Ectodermal cell (in vitro differentiated cells): Measurements from ENCODE around the gene CRADD.

Source experiments
- H3K27ac ChIP-seq: 2 replicates; pipeline ENCODE4 v1.7.0; 2013; ENCODE audit warnings: mild to moderate bottlenecking, low read depth, low read length; ENCODE audit not compliant: insufficient read depth, poor library complexity, severe bottlenecking
- H3K27me3 ChIP-seq: 2 replicates; pipeline ENCODE4 v1.7.0; 2013; ENCODE audit warnings: mild to moderate bottlenecking, low read length; ENCODE audit not compliant: insufficient read depth, control insufficient read depth, poor library complexity, severe bottlenecking
- H3K36me3 ChIP-seq: one replicate; pipeline ENCODE4 v1.7.0; 2013; ENCODE audit warnings: low read length; ENCODE audit not compliant: control insufficient read depth, insufficient read depth
- H3K4me1 ChIP-seq: one replicate; pipeline ENCODE4 v1.7.0; 2013; ENCODE audit warnings: low read length; ENCODE audit not compliant: control insufficient read depth, insufficient read depth
- H3K4me3 ChIP-seq: 2 replicates; pipeline ENCODE4 v1.7.0; 2013; ENCODE audit warnings: low read depth, low read length, control low read depth; ENCODE audit not compliant: insufficient read depth
- H3K9me3 ChIP-seq: 2 replicates; pipeline ENCODE4 v1.7.0; 2013; ENCODE audit warnings: mild to moderate bottlenecking, low read length, moderate library complexity; ENCODE audit not compliant: control insufficient read depth
- WGBS, 2 experiments: methylation state at CpG; one replicate each; pipeline ENCODE4 v1.1.7; 2013; ENCODE audit warnings: missing lambda C conversion rate in 2 of 2; 5-methylcytosine and 5-hydroxymethylcytosine counted together

The CRADD gene

DNA sequence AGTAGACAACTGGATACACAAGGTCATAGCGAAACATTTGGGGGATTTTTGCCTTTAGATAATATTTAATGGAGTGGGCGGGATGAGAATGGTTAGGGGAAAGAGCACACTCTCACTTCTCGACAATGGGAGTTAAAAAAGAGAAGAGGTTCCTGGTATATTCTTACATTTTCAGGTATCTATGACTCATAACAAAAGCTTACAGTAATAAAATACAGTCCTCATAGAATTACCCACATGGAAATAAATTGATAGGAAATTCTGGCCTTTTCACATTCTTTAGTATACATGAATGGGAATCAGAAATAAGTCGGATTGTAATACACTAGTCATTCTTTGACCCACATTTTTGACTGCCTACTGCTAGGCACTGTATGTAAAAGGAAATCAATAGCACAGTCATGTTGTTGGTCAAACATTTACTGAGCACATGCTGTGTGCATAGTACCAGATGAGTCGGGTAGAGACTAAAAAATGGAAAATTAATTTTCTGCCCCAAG lies 8.2 kb upstream of the CRADD start:
- Histone ChIP-seq H3K9me3 (no peaks in the 10 kb centered on the region), H3K36me3 (no peaks in the 10 kb centered on the region), H3K4me1 (no peaks in the 10 kb centered on the region), H3K27ac (no peak overlapping the region), H3K27me3 (no peaks in the 10 kb centered on the region), H3K4me3 (no peak overlapping the region)
- 88 to 91% methylated on average over 3 to 5 of the region's 5 CpGs for WGBS, 2 experiments

DNA sequence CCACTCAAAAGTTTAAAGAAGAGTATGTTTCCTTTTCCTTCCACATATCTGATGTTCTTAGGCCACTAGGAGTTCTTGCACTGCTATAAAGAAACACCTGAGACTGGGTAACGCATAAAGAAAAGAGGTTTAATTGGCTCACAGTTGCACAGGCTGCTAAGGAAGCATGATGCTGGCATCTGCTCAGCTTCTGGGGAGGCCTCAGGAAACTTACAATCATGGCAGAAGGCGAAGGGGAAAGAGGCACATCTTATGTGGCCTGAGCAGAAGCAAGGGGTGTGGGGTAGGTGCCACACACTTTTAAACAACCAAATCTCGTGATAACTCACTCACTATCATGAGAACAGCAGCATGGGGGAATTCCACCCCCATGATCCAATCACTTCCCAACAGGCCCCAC lies 7.7 kb upstream of the CRADD start:
- Histone ChIP-seq H3K27ac (no peak overlapping the region), H3K4me3 (no peak overlapping the region), H3K9me3 (no peaks in the 10 kb centered on the region), H3K4me1 (no peaks in the 10 kb centered on the region), H3K36me3 (no peaks in the 10 kb centered on the region), H3K27me3 (no peaks in the 10 kb centered on the region)
- WGBS, 2 experiments: 84 to 97% methylated on average over 3 of the region's 3 CpGs

GRCh38 chr12:93670104-93670503 lies 7.1 kb upstream of the CRADD start:
- Histone ChIP-seq H3K27ac (no peak overlapping the region), H3K4me3 (no peak overlapping the region), H3K27me3 (no peaks in the 10 kb centered on the region), H3K36me3 (no peaks in the 10 kb centered on the region), H3K4me1 (no peaks in the 10 kb centered on the region), H3K9me3 (no peaks in the 10 kb centered on the region)
- WGBS, 2 experiments: 90 to 94% methylated on average over 4 of the region's 4 CpGs

DNA sequence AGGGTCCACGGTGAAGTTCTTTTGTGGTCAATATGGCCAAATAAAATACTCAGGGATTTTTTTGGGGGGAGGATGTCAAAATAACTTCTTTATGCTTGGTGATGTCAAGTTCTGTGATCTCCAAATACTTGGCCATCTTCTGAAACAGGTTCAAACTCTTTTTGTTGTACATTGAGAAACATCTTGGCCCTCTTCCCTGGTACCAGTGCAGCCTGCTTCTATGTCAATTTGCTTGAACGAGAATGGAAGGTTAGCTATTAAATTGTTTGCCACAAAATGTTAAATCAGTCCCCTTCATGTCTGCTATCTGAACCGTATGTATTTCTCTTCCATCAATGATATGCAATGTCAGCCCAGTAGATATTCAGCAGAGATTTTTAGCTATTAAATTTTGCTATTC lies 6.1 kb upstream of the CRADD start:
- Histone ChIP-seq H3K9me3 (no peaks in the 10 kb centered on the region), H3K36me3 (no peaks in the 10 kb centered on the region), H3K4me3 (no peak overlapping the region), H3K27ac (no peak overlapping the region), H3K4me1 (no peaks in the 10 kb centered on the region), H3K27me3 (no peaks in the 10 kb centered on the region)
- 91 to 94% methylated on average over 3 of the region's 3 CpGs for WGBS, 2 experiments

DNA sequence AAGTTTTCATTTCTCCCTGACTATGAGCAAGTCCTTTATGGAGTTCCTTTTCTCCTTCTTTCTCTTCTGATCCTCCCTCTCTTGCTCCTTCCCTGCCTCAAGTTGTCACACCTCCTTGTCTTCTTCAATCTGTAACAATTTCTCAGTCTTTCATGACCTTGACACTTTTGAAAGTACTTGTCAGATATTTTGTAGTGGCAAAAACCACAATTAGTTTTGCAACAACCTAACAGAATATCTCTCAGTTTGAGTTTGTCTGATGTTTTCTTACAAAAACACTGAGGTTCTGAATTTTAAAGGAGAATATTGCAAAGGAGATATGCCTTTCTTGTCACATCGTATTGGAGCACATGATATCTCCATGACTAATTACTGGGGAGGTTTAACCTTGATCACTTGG lies 4.1 kb upstream of the CRADD start:
- Histone ChIP-seq H3K27me3 (no peaks in the 10 kb centered on the region), H3K4me1 (no peaks in the 10 kb centered on the region), H3K9me3 (no peaks in the 10 kb centered on the region), H3K36me3 (no peaks in the 10 kb centered on the region), H3K4me3 (no peak overlapping the region), H3K27ac (no peak overlapping the region)
- 91 to 92% methylated on average over 1 of the region's 1 CpG for WGBS, 2 experiments

GRCh38 chr12:93674386-93674785 lies 2.8 kb upstream of the CRADD start:
- Histone ChIP-seq H3K36me3 (no peaks in the 10 kb centered on the region), H3K9me3 (no peaks in the 10 kb centered on the region), H3K4me1 (no peaks in the 10 kb centered on the region), H3K27ac (no peak overlapping the region), H3K4me3 (no peak overlapping the region), H3K27me3 (no peaks in the 10 kb centered on the region)
- WGBS, 2 experiments: 74 to 89% methylated on average over 3 to 6 of the region's 6 CpGs

GRCh38 chr12:93676408-93677194 lies 574 bp upstream of the CRADD start:
- H3K4me3 ChIP-seq: peak overlapping the region; percentile 67
- no peaks in the 10 kb centered on the region for H3K36me3 ChIP-seq
- H3K4me1 ChIP-seq: no peaks in the 10 kb centered on the region
- H3K9me3 ChIP-seq: no peaks in the 10 kb centered on the region
- H3K27ac ChIP-seq: peak overlapping the region; percentile 96
- H3K27me3 ChIP-seq: no peaks in the 10 kb centered on the region
- 81 to 87% methylated on average over 11 to 12 of the region's 12 CpGs for WGBS, 2 experiments

GRCh38 chr12:93678779-93679178 lies 1.6 kb downstream of the CRADD start:
- no peak overlapping the region for H3K4me3 ChIP-seq
- H3K27me3 ChIP-seq: no peaks in the 10 kb centered on the region

DNA sequence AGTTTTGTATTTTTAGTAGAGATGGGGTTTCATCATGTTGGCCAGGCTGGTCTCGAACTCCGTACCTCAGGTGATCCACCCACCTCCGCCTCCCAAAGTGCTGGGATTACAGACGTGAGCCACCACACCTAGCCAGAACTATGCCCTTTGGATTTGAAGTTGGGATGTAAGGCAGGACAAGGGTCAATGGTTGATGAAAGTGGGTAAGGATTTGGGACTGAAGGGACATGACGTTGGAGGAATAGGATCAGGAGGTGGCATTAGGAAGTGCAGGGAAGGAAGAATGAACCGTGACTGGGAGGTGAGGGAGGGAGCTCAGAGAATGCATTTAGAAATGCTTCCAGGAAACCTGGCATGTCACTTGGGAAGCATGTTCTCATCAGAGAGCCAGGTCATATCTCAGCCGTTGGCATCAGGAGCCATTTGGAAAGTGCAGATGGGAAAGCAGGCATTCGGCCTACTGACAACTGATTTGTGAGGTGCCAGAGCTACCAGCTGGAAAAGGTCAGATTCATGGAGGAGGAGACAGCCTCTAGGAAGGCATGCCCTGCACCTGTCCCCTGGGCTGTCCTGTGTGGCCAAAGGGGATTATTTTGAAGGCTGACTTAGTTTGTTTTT lies 2.2 kb downstream of the CRADD start:
- Histone ChIP-seq H3K36me3 (no peaks in the 10 kb centered on the region), H3K27ac (no peak overlapping the region), H3K4me1 (no peaks in the 10 kb centered on the region), H3K9me3 (no peaks in the 10 kb centered on the region), H3K4me3 (no peak overlapping the region), H3K27me3 (no peaks in the 10 kb centered on the region)
- 93% methylated on average over 8 of the region's 8 CpGs for WGBS, 2 experiments

More at GRCh38 chr12:93678779-93679178, 1.6 kb downstream of the CRADD start:
- 92 to 94% methylated on average over 5 of the region's 5 CpGs for WGBS, 2 experiments
- H3K9me3 ChIP-seq: no peaks in the 10 kb centered on the region
- H3K27ac ChIP-seq: no peak overlapping the region
- no peaks in the 10 kb centered on the region for H3K4me1 ChIP-seq
- no peaks in the 10 kb centered on the region for H3K36me3 ChIP-seq

- Histone ChIP-seq H3K36me3 (no peaks in the 10 kb centered on the region), H3K27me3 (no peaks in the 10 kb centered on the region), H3K4me1 (no peaks in the 10 kb centered on the region), H3K4me3 (no peak overlapping the region), H3K9me3 (no peaks in the 10 kb centered on the region), H3K27ac (no peak overlapping the region)
- WGBS, 2 experiments: 86 to 96% methylated on average over 1 to 2 of the region's 2 CpGs
These were observed 2.8 kb downstream of the CRADD start for GRCh38 chr12:93680006-93680405.
